ENCODE measurements around the gene PXDC1.
"Not testable (repeated sequence)": the region's sequence is repeated elsewhere in the genome, so short reads cannot be mapped to it uniquely, and the experiment has no call there.

The PXDC1 gene

DNA sequence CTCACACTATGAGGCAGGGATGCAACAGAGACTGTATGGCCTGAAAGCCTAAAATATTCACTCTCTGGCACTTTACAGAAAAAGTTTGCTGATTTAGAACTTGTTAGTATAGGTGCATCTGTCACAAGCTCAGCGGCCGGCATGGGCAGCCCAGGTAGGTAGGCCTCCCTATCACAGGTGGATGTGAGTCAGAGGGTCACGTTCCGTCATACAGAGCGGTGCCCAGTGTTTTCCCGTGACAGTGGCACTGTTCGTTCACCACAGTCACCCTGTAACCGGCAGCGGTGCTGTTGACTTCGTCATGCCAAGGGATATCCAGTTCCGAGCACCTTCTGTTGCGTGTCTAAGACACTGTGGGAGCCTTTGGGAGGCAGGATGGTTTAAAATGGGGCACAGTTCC, 32.9 kb upstream of the PXDC1 start:
- in situ Hi-C loops (cut with MboI; ENCODE audit: low sequenced_read_pairs), result no loop called here

DNA sequence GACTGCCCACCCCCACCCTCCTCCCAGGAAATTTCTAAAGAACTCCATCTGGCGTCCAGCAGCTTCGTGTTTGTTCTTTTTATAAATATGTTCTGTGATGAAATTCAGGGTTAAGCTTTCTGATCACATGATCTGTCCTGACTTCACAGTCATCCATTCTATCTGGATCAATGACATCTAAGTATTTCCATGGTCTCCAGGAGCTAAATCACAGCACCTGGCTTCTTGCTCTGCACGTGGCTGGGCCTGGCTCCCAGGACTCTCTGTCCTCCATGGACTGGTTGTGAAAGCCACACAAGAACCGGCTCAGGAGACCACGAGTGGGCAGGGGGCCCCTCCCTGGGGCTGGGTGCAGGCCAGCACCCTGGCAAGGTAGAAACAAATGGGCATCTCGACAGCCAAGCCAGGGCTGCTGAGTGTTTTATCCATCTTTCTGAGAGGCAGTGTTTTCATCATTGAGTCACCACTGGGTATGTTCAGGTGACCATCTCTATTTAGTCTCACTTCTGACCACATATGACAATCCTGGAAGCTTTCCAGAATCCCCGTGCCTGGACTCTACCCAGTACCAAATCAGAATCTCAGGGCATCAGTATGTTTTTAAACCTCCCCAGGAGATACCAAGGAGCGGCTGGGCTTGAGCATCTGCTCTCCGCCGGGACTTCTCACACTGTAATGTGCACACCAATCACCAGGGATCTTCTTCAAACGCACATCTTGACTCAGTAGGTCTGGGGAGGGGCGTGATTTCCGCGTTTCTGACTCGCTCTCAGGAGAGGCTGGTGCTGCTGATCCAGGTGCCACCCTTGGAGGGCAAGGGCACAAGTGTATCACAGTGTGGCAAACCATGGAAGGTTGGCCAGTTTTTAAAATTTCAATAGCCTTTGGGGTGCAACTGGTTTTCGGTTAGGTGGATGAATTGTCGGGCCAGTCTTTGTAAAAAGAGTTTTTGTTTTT, 31.6 kb upstream of the PXDC1 start:
- in situ Hi-C loops (cut with MboI; ENCODE audit: low sequenced_read_pairs), result no loop called here

GRCh38 chr6:3781504-3781903, 30.0 kb upstream of the PXDC1 start:
- in situ Hi-C loops (cut with MboI; ENCODE audit: low sequenced_read_pairs), result no loop called here

- in situ Hi-C loops (cut with MboI; ENCODE audit: low sequenced_read_pairs), result no loop called here
Observed at GRCh38 chr6:3779574-3779849, 28.0 kb upstream of the PXDC1 start.

DNA sequence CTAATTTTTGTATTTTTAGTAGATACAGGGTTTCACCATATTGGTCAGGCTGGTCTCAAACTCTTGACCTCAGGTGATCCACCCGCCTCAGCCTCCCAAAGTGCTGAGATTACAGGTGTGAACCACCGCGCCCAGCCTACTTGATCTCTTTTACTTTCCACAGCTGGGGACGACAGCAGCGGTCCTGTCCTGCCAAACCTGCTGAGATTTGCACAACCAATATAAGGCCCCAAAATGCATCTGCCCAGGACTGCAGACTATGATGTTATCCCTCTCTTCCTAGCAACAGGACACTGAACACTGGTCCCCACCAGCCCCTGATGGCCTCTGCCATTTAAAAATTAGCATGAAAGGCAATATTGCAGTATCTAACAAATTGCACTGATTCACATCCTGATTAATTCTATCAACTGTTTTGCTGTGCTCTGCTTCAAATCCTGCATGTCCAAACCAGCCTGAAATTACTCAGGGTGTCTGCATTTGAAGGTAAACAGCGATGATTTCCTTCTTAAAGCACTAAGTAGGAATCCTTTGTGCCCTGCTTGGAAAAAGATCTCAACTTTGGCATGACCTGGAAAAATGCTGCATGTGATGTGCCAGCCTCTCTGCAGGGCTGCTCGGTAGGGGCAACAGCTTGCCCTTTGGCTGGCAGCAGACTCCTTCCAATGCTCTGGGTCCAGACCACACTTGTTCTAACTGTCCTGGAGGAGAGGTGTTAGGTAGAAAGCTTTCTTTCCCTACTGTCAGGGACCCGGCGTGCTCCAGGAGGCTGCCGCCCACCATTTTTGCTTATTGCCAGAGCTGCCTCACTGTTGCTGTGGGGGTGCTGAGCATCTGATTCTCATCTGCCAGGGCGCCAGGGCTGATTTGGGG, 27.4 kb upstream of the PXDC1 start:
- in situ Hi-C loops (cut with MboI; ENCODE audit: low sequenced_read_pairs), result no loop called here

DNA sequence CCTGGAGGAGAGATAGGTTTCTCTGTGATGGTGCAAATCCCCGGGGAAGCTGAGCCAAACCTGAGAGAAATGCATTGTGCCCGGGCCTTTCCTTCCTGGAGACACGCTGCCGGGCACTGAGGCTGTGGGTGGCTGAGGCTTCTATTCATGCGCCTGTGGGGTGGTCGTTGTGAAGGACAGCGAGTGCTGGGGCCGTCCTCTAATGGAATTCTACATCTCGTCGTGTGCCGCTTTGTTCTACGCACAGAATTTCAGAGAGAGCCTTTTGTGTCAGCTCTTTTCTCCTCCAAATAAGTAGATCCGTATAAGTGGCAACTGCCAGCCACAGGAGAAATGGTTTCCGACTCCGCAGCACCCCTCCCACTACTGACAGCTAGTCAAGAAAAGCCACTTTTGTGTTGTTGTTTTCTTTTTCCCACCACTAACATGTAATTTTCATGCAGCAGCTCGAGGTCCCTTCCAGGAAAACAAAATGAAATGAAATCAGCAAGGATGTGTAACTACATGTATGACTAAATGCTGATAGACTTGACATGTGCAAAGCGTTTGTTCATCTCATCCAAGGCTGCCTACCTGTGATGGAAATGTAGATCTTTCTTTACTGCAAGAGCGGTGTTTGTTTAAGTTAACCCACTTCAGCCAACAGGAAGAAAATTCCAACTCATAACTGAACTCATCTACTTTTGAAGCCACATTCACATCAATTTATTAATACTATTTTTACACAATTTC, 26.4 kb upstream of the PXDC1 start:
- in situ Hi-C loops (cut with MboI; ENCODE audit: low sequenced_read_pairs), result no loop called here

DNA sequence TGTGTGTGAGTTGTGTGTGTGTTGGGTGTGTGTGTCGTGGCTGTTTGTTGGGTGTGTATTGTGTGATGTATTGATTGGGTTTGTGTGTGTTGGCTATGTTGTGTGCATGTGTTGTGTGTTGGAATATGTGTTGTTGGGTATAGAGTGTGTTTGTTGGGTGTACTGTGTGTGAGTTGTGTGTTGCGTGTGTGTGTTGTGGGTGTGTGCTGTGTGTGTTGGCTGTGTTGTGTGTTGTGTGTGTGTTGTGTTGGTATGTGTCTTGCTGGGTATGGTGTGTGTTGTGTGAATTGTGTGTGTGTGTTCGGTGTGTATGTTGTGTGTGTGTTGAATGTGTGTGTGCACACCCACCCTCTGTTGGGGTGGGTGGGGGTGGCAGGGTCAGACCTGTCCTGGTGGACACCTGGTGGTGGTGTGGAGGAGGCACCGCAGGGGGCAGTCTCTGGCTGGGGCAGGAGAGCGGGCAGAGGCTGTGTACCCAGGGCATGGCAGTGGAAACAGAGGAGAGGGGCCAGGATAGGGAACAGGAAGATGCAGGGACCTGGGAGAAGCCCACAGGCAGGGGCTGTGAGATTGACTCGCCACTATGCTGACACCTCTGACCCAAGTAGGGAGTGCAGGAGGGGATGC, 25.5 kb upstream of the PXDC1 start:
- in situ Hi-C loops (cut with MboI; ENCODE audit: low sequenced_read_pairs), result no loop called here

DNA sequence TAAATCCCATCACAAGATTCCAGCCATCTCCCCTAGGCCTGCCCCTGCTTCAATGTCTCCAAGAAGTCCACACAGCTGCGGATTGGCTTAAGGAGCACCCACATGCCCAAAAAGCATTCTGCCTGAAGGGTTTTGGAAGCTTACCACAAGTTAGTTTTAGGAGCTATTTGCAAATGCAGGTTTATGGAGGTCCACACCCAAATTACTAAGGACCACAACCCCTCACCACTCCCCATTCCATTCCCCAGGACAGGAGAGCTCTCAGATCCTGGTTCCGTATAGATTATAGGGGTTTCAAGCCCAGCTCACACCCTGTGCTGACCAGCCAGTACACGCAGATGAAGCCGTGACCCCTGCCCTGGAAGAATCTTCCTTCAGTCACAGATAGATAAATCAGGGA, 24.3 kb upstream of the PXDC1 start:
- in situ Hi-C loops (cut with MboI; ENCODE audit: low sequenced_read_pairs), result no loop called here

DNA sequence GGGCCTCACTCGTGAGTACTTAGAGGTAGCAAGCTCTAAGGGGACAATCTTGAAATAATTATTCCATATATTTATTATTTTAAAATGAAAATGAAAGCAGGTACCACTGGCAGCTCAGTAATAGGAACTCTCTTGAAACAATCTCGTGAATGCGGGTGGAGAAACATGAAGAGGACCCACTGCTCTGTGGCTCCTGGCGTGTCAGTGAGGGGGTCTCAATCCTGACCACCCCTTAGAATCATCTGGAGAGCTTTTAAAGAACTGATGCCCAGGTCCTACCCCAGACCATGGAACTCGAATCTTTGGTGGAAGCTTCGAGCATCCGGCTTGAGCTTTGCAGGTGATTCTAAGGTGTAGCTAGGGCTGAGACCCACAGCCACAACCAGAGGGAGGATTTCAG, 23.9 kb upstream of the PXDC1 start:
- in situ Hi-C loops (cut with MboI; ENCODE audit: low sequenced_read_pairs), result no loop called here

DNA sequence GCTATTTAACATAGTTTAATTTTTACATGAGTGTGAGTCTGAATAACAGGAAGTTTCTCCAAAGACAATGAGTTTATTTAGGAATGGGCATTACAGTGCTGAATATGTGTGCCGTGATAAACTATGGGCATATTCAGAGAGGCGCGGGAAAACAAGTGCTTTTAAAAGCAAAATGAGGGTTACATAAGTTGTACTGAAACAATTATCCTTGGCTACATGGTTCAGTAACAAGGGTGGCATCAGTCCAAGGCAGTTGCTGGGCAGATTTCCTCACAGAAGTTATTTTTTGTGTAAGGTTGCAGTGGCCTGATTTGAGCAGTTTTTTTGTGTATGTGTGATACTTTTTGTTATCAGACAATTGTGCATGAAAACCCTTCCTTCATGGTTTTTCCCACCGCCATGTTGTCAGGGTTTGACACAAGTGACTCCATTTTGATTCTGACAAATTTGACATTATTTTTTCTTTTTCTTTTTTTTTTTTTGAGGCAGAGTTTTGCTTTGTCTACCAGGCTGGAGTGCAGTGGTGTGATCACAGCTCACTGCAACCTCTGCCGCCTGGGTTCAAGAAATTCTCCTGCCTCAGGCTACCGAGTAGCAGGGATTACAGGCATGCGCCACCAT, 22.3 kb upstream of the PXDC1 start:
- in situ Hi-C loops (cut with MboI; ENCODE audit: low sequenced_read_pairs), result no loop called here

DNA sequence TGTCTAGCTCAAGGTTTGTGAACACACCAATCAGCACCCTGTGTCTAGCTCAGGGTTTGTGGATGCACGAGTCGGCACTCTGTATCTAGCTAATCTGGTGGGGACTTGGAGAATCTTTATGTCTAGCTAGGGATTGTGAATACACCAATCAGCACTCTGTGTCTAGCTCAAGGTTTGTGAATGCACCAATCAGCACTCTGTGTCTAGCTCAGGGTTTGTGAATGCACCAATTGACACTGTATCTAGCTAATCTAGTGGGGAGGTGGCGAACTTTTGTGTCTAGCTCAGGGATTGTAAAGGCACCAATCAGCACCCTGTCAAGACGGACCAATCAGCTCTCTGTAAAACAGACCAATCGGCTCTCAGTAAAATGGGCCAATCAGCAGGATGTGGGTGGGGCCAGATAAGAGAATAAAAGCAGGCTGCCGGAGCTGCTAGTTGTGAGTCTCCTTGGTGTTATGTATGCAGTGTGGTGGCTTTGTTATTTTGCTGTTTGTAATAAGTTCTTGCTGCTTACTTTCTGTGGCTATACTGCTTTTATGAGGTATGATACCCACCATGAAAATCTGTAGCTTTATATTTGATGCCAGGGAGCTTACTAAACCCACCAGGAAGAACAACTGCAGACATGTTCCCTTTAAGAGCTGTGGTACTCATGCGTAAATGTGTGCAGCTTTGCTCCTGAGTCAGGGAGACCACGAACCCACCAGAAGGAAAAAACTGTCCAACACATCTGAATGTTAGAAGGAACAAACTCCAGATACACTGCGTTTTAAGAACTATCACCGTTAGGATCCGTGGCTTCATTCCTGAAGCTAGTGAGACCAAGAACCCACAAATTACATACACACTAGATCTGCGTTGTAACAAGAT, 20.9 kb upstream of the PXDC1 start:
- in situ Hi-C loops (cut with MboI; ENCODE audit: low sequenced_read_pairs), result not testable (repeated sequence)

- in situ Hi-C loops (cut with MboI; ENCODE audit: low sequenced_read_pairs), result no loop called here
Observed at GRCh38 chr6:3771407-3772011, 20.0 kb upstream of the PXDC1 start.

- in situ Hi-C loops (cut with MboI; ENCODE audit: low sequenced_read_pairs), result no loop called here
Observed at GRCh38 chr6:3770023-3770720, 18.7 kb upstream of the PXDC1 start.

DNA sequence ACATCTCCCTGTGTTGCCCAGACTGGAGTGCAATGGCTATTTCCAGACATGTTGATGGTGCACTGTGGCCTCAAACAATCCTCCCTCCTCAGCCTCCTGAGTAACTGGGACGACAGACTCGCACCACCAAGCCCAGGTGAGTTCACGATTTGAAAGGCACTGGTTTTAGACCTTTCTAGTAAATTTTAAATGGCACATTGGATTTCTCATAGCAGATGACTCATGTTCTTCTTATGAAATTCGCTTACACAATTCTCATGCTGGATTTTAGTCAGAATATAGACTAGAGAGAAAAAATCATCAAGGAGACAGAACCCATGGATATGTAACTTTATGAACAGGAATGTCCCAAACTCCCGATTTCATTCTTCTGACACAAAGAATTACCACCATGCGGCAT, 18.1 kb upstream of the PXDC1 start:
- in situ Hi-C loops (cut with MboI; ENCODE audit: low sequenced_read_pairs), result no loop called here

DNA sequence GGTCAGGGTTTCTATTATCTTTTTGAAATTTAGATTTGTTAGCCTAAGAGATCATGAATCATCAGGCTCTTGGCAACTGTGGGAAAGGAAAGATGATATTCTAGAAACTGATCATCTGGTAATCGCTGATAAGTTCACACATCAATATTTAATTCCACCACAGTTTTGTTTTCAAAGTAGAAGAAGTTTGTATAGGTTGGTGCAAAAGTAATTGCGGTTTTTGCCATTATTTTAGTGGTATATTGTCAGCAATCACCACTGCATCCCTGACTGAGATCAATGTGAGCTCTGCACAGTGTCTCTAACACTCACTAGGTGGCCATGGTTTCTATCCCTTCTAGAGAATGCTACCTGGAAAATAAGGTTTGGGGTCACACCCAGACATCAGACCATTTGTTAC, 17.0 kb upstream of the PXDC1 start:
- in situ Hi-C loops (cut with MboI; ENCODE audit: low sequenced_read_pairs), result no loop called here

DNA sequence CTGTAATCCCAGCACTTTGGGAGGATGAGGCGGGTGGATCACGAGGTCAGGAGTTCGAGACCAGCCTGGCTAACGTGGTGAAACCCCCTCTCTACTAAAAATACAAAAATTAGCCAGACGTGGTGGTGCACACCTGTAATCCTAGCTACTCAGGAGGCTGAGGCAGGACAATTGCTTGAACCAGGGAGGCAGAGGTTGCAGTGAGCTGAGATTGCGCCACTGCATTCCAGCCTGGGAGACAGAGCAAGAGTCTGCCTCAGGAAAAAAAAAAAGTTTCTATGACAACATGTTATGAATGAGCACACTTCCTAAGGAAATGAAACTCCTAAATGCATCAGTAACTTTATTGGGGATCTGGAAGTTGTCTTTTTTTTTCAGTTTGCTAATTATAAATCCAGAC, 16.0 kb upstream of the PXDC1 start:
- in situ Hi-C loops (cut with MboI; ENCODE audit: low sequenced_read_pairs), result not testable (repeated sequence)

- in situ Hi-C loops (cut with MboI; ENCODE audit: low sequenced_read_pairs), result no loop called here
Observed at GRCh38 chr6:3766214-3766613, 14.7 kb upstream of the PXDC1 start.

GRCh38 chr6:3765415-3765814, 13.9 kb upstream of the PXDC1 start:
- in situ Hi-C loops (cut with MboI; ENCODE audit: low sequenced_read_pairs), result no loop called here

Measured in HL-60/S4 treated with retinoic acid at 250 ng/mL for 4 days and 3 days (cell line).